Measurements from ENCODE around the gene NPY1R.

NPY1R gene

GRCh38 chr4:163350672-163351071 is 18.3 kb upstream of the NPY1R start:
- no peak for TF ChIP-seq CTCF (IDR thresholded peaks at IDR 0.05; ENCODE audit: insufficient read depth, missing control alignments)
- DNase-seq (ENCODE audit: insufficient read length, low spot score), result no peak
- FAIRE-seq, result no peak

- no peak for DNase-seq (ENCODE audit: insufficient read length, low spot score)
- no peak for FAIRE-seq
- no peak for TF ChIP-seq CTCF (IDR thresholded peaks at IDR 0.05; ENCODE audit: insufficient read depth, missing control alignments)
Observed at GRCh38 chr4:163344147-163345125, 12.0 kb upstream of the NPY1R start.

- no peak for DNase-seq (ENCODE audit: insufficient read length, low spot score)
- TF ChIP-seq CTCF (IDR thresholded peaks at IDR 0.05; ENCODE audit: insufficient read depth, missing control alignments), result no peak
- no peak for FAIRE-seq
Observed at GRCh38 chr4:163343604-163344146, 11.3 kb upstream of the NPY1R start, which contains the start of gene NPY5R. Gene NPY5R (plus strand): TSS chr4:163343892. CDS start chr4:163350274, 6,382 bp downstream.

- FAIRE-seq (no peak), DNase-seq (ENCODE audit: insufficient read length, low spot score) (no peak)
- no peak for TF ChIP-seq CTCF (IDR thresholded peaks at IDR 0.05; ENCODE audit: insufficient read depth, missing control alignments)
Observed at GRCh38 chr4:163335384-163335783, 3.0 kb upstream of the NPY1R start.

GRCh38 chr4:163331629-163332376 is 593 bp downstream of the NPY1R start:
- FAIRE-seq (no peak), DNase-seq (ENCODE audit: insufficient read length, low spot score) (peak; percentile 22)
- no peak for TF ChIP-seq CTCF (IDR thresholded peaks at IDR 0.05; ENCODE audit: insufficient read depth, missing control alignments)

- FAIRE-seq (no peak), DNase-seq (ENCODE audit: insufficient read length, low spot score) (no peak)
- no peak for TF ChIP-seq CTCF (IDR thresholded peaks at IDR 0.05; ENCODE audit: insufficient read depth, missing control alignments)
Observed at GRCh38 chr4:163330916-163331628, 1.3 kb downstream of the NPY1R start.

Data from D721Med (cell line).